ENCODE measurements around the gene LMF1. TPM values are rescaled to one million over a fixed set of nuclear protein-coding genes. Genes with fewer than 3 reads are reported as not detected.

Gene LMF1
- total RNA-seq, 1 donor from 2014 or later, result 24.6 TPM

GRCh38 chr16:1007284-1007850, 36.6 kb upstream of the LMF1 start:
- no peak for TF ChIP-seq CTCF (IDR thresholded peaks at IDR 0.05)
- no peak for DNase-seq (ENCODE audit: extremely low spot score, unreplicated experiment)
- no peak overlapping the region for H3K4me3 Mint-ChIP-seq (ENCODE audit: unreplicated experiment)
- no peaks in the 10 kb centered on the region for H3K36me3 Mint-ChIP-seq (ENCODE audit: unreplicated experiment)
- no peaks in the 10 kb centered on the region for H3K9me3 Mint-ChIP-seq (ENCODE audit: unreplicated experiment)
- no peak overlapping the region for H3K27ac Mint-ChIP-seq (ENCODE audit: unreplicated experiment)
- H3K27me3 Mint-ChIP-seq (ENCODE audit: unreplicated experiment), result peaks cover 27% of the 10 kb centered on the region
- H3K4me1 Mint-ChIP-seq (ENCODE audit: unreplicated experiment), result peaks cover 12% of the 10 kb centered on the region

- peaks cover 12% of the 10 kb centered on the region for H3K4me1 Mint-ChIP-seq (ENCODE audit: unreplicated experiment)
- no peak for DNase-seq (ENCODE audit: extremely low spot score, unreplicated experiment)
- H3K9me3 Mint-ChIP-seq (ENCODE audit: unreplicated experiment), result no peaks in the 10 kb centered on the region
- H3K4me3 Mint-ChIP-seq (ENCODE audit: unreplicated experiment), result no peak overlapping the region
- TF ChIP-seq CTCF (IDR thresholded peaks at IDR 0.05), result no peak
- no peak overlapping the region for H3K27ac Mint-ChIP-seq (ENCODE audit: unreplicated experiment)
- H3K36me3 Mint-ChIP-seq (ENCODE audit: unreplicated experiment), result no peaks in the 10 kb centered on the region
- peaks cover 27% of the 10 kb centered on the region for H3K27me3 Mint-ChIP-seq (ENCODE audit: unreplicated experiment)
Measured at GRCh38 chr16:1006781-1007180, 36.0 kb upstream of the LMF1 start.

- no peak for DNase-seq (ENCODE audit: extremely low spot score, unreplicated experiment)
- Mint-ChIP-seq H3K4me3 (ENCODE audit: unreplicated experiment) (no peak overlapping the region), H3K27ac (ENCODE audit: unreplicated experiment) (no peak overlapping the region), H3K36me3 (ENCODE audit: unreplicated experiment) (peaks cover 2% of the 10 kb centered on the region), H3K4me1 (ENCODE audit: unreplicated experiment) (peaks cover 12% of the 10 kb centered on the region), H3K9me3 (ENCODE audit: unreplicated experiment) (no peaks in the 10 kb centered on the region), H3K27me3 (ENCODE audit: unreplicated experiment) (peaks cover 20% of the 10 kb centered on the region)
- TF ChIP-seq CTCF (IDR thresholded peaks at IDR 0.05), result no peak
Measured at GRCh38 chr16:1005286-1005685, 34.5 kb upstream of the LMF1 start.

GRCh38 chr16:1003391-1004347, 32.9 kb upstream of the LMF1 start:
- H3K4me1 Mint-ChIP-seq (ENCODE audit: unreplicated experiment), result peaks cover 12% of the 10 kb centered on the region
- H3K27ac Mint-ChIP-seq (ENCODE audit: unreplicated experiment), result no peak overlapping the region
- no peaks in the 10 kb centered on the region for H3K9me3 Mint-ChIP-seq (ENCODE audit: unreplicated experiment)
- H3K4me3 Mint-ChIP-seq (ENCODE audit: unreplicated experiment), result no peak overlapping the region
- peaks cover 15% of the 10 kb centered on the region for H3K27me3 Mint-ChIP-seq (ENCODE audit: unreplicated experiment)
- DNase-seq (ENCODE audit: extremely low spot score, unreplicated experiment), result no peak
- no peak for TF ChIP-seq CTCF (IDR thresholded peaks at IDR 0.05)
- peaks cover 2% of the 10 kb centered on the region for H3K36me3 Mint-ChIP-seq (ENCODE audit: unreplicated experiment)

Data from osteocyte (in vitro differentiated cells).